ENCODE measurements around the gene SUFU. TPM values are rescaled to one million over a fixed set of nuclear protein-coding genes. Genes with fewer than 3 reads are reported as not detected.
A peak's percentile ranks its signal among the peaks of the same experiment; 100 is the strongest.

The SUFU gene
- total and polyA plus RNA-seq, 2 of the 13 experiments (the other 11 are each of a cell fraction or from before 2014, with no cell fraction given): 2.9 to 5.5 TPM

DNA sequence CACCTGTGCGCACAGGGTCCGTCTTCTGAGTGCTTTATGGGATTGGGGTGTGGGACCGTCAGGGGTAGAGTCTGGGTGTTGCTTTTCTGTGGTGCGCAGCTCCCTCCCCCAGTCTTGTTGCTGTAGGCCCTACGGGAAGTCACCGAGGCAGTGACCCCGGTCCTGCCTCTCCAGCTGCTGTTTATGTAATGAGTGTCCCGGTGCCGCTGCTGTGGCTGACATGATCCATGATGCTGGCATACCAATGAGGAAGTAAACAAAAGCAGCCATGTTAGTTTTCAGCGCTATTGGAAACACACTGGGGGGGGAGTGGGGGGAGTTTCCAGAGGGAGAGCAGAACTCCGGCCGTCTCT lies 141.6 kb downstream of the SUFU start (continued):
- TF ChIP-seq PHF8 (CRISPR knock-in tag; IDR thresholded peaks at IDR 0.05) (no peak), PTBP1 (IDR thresholded peaks at IDR 0.05; ENCODE audit: low read depth, low read length, poor library complexity, severe bottlenecking) (peak; percentile 38), NR2F1 (CRISPR knock-in tag; IDR thresholded peaks at IDR 0.05) (0 out of 4 replicates have a peak, but pooled peaks of 1 of the 2 experiments have one; percentile 36), TMF1 (CRISPR knock-in tag; IDR thresholded peaks at IDR 0.05; ENCODE audit: low read depth) (no peak), NFE2L1 (CRISPR knock-in tag; IDR thresholded peaks at IDR 0.05; ENCODE audit: borderline replicate concordance) (0 out of 2 replicates have a peak, but pooled peaks have one; percentile 1), ZNF441 (CRISPR knock-in tag; IDR thresholded peaks at IDR 0.05; ENCODE audit: borderline replicate concordance) (0 out of 2 replicates have a peak, but pooled peaks have one; percentile 28), THAP11 (CRISPR knock-in tag; IDR thresholded peaks at IDR 0.05) (peak; percentile 43; the same call in 1 of the 2 replicates), FIP1L1 (IDR thresholded peaks at IDR 0.05; ENCODE audit: borderline replicate concordance, insufficient read depth, low read depth, low read length) (no peak; the same call in 1 of the 2 replicates), ZNF430 (CRISPR knock-in tag; IDR thresholded peaks at IDR 0.05) (no peak), KLF13 (CRISPR knock-in tag; IDR thresholded peaks at IDR 0.05) (no peak), NFKB2 (CRISPR knock-in tag; IDR thresholded peaks at IDR 0.05; ENCODE audit: borderline replicate concordance) (no peak), U2AF1 (optimal IDR thresholded peaks at IDR 0.05; ENCODE audit: low read depth, low read length) (no peak)
- TF ChIP-seq, protein P1, sequence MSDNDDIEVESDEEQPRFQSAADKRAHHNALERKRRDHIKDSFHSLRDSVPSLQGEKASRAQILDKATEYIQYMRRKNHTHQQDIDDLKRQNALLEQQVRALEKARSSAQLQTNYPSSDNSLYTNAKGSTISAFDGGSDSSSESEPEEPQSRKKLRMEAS (IDR thresholded peaks at IDR 0.05): no peak
- TF ChIP-seq, protein P2, sequence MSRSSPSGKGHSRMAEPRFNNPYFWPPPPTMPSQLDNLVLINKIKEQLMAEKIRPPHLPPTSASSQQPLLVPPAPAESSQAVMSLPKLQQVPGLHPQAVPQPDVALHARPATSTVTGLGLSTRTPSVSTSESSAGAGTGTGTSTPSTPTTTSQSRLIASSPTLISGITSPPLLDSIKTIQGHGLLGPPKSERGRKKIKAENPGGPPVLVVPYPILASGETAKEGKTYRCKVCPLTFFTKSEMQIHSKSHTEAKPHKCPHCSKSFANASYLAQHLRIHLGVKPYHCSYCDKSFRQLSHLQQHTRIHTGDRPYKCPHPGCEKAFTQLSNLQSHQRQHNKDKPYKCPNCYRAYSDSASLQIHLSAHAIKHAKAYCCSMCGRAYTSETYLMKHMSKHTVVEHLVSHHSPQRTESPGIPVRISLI (CRISPR knock-in tag; IDR thresholded peaks at IDR 0.05; ENCODE audit: borderline replicate concordance): no peak
- TF ChIP-seq, protein P3, sequence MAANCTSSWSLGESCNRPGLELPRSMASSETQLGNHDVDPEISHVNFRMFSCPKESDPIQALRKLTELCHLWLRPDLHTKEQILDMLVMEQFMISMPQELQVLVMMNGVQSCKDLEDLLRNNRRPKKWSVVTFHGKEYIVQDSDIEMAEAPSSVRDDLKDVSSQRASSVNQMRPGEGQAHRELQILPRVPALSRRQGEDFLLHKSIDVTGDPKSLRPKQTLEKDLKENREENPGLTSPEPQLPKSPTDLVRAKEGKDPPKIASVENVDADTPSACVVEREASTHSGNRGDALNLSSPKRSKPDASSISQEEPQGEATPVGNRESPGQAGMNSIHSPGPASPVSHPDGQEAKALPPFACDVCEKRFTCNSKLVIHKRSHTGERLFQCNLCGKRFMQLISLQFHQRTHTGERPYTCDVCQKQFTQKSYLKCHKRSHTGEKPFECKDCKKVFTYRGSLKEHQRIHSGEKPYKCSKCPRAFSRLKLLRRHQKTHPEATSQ (CRISPR knock-in tag; IDR thresholded peaks at IDR 0.05; ENCODE audit: borderline replicate concordance): no peak
- TF ChIP-seq, protein P4, sequence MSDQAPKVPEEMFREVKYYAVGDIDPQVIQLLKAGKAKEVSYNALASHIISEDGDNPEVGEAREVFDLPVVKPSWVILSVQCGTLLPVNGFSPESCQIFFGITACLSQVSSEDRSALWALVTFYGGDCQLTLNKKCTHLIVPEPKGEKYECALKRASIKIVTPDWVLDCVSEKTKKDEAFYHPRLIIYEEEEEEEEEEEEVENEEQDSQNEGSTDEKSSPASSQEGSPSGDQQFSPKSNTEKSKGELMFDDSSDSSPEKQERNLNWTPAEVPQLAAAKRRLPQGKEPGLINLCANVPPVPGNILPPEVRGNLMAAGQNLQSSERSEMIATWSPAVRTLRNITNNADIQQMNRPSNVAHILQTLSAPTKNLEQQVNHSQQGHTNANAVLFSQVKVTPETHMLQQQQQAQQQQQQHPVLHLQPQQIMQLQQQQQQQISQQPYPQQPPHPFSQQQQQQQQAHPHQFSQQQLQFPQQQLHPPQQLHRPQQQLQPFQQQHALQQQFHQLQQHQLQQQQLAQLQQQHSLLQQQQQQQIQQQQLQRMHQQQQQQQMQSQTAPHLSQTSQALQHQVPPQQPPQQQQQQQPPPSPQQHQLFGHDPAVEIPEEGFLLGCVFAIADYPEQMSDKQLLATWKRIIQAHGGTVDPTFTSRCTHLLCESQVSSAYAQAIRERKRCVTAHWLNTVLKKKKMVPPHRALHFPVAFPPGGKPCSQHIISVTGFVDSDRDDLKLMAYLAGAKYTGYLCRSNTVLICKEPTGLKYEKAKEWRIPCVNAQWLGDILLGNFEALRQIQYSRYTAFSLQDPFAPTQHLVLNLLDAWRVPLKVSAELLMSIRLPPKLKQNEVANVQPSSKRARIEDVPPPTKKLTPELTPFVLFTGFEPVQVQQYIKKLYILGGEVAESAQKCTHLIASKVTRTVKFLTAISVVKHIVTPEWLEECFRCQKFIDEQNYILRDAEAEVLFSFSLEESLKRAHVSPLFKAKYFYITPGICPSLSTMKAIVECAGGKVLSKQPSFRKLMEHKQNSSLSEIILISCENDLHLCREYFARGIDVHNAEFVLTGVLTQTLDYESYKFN (CRISPR knock-in tag; conservative IDR thresholded peaks at IDR 0.05): peak; percentile 15; the same call in 1 of the 2 replicates
- TF ChIP-seq, protein P5, sequence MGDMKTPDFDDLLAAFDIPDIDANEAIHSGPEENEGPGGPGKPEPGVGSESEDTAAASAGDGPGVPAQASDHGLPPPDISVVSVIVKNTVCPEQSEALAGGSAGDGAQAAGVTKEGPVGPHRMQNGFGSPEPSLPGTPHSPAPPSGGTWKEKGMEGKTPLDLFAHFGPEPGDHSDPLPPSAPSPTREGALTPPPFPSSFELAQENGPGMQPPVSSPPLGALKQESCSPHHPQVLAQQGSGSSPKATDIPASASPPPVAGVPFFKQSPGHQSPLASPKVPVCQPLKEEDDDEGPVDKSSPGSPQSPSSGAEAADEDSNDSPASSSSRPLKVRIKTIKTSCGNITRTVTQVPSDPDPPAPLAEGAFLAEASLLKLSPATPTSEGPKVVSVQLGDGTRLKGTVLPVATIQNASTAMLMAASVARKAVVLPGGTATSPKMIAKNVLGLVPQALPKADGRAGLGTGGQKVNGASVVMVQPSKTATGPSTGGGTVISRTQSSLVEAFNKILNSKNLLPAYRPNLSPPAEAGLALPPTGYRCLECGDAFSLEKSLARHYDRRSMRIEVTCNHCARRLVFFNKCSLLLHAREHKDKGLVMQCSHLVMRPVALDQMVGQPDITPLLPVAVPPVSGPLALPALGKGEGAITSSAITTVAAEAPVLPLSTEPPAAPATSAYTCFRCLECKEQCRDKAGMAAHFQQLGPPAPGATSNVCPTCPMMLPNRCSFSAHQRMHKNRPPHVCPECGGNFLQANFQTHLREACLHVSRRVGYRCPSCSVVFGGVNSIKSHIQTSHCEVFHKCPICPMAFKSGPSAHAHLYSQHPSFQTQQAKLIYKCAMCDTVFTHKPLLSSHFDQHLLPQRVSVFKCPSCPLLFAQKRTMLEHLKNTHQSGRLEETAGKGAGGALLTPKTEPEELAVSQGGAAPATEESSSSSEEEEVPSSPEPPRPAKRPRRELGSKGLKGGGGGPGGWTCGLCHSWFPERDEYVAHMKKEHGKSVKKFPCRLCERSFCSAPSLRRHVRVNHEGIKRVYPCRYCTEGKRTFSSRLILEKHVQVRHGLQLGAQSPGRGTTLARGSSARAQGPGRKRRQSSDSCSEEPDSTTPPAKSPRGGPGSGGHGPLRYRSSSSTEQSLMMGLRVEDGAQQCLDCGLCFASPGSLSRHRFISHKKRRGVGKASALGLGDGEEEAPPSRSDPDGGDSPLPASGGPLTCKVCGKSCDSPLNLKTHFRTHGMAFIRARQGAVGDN (CRISPR knock-in tag; IDR thresholded peaks at IDR 0.05): peak; percentile 3; the same call in 1 of the 2 replicates

Data from HepG2 (cell line).